T-helper 1 cell (primary cell): ENCODE data around the gene PCCB.
"Not testable (repeated sequence)": the region's sequence is repeated elsewhere in the genome, so short reads cannot be mapped to it uniquely, and the experiment has no call there.

Experiments
- DNase-seq, 5 donors: peaks; one replicate each; pipeline ENCODE4 v3.0.0-alpha.2; 2012 to 2020

PCCB gene

DNA sequence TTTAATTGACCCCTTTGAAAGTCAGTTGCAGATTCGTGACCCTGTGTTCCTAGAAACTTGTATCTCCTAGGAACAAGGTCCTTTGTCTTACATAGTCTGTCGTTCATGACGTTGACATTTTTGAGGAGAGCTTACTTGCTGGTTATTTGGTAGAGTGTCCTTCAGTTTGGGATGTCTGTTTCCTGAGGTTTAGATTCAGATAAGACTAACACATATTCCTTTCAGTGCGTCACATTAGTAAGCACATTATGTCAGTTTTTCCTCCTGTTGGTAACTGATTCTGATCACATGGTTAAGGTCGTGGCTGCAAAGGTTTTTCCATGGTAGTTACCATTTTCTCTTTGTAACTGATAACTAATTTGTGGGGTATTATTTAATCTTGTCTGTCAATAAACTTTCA is 80.8 kb downstream of the PCCB start:
- no peak for DNase-seq

- no peak for DNase-seq
Observed at GRCh38 chr3:136332302-136332701, 82.2 kb downstream of the PCCB start.

- DNase-seq = no peak
Observed at GRCh38 chr3:136332776-136333175, 82.6 kb downstream of the PCCB start.

GRCh38 chr3:136334209-136334608 is 84.1 kb downstream of the PCCB start:
- no peak for DNase-seq

DNA sequence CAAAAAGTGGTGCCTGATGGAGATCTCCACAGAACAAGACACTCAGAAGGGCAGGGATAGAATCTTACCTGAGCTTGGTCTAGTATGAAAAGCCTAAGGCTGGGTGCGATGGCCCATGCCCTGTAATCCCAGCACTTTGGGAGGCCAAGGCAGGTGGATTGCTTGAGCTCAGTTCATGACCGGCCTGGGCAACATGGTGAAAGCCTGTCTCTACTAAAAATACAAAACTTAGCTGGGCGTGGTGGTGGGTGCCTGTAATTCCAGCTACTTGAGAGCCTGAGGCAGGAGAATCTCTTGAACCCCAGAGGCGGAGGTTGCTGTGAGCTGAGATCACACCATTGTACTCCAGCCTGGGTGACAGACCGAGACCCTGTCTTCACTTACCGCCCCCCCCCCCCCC is 84.6 kb downstream of the PCCB start:
- DNase-seq = not testable (repeated sequence)

DNA sequence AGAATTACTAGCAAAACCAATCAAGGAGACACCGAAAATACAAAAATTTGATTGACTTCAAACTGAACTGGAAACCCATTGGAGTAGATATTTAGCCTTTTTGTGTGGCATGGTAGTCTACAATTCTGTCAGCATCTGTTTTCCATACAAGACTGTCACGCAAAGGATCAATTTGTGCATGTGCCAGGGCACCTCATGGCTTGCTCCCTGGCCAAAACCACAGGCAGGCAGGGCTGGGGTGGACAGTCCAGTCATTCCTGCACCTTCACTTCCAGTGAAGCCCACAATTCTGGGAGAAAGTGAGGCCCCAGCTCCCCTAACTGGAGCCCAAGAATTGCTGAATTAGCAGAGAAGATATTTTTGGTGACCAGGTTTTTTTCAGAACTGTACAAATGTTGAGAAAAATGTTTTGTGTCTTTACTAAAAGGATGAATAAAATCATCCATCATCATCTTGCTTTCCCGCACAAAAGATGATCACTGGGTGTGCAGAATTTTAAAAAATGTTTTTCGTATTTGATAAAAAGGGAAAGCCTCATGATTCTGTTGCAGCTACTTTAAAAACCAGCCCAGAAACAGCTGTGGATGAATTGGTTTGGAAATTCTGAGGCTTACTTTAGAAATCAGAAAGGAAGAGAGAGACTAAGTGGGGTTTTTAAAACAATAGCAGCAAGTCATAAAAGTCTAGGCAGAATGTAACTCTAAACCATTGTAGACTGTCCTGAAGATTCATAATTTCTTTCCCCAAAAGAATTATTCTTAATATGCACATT is 86.4 kb downstream of the PCCB start:
- no peak for DNase-seq

GRCh38 chr3:136343446-136343845 is 93.3 kb downstream of the PCCB start:
- DNase-seq = peak in 1 of 5 donors; percentile 9

GRCh38 chr3:136343873-136344555 is 93.9 kb downstream of the PCCB start:
- no peak for DNase-seq

- no peak for DNase-seq
Observed at GRCh38 chr3:136346486-136346885, 96.3 kb downstream of the PCCB start.

GRCh38 chr3:136350132-136350531 is 100.0 kb downstream of the PCCB start:
- no peak for DNase-seq

GRCh38 chr3:136350557-136350956 is 100.4 kb downstream of the PCCB start:
- no peak for DNase-seq

DNA sequence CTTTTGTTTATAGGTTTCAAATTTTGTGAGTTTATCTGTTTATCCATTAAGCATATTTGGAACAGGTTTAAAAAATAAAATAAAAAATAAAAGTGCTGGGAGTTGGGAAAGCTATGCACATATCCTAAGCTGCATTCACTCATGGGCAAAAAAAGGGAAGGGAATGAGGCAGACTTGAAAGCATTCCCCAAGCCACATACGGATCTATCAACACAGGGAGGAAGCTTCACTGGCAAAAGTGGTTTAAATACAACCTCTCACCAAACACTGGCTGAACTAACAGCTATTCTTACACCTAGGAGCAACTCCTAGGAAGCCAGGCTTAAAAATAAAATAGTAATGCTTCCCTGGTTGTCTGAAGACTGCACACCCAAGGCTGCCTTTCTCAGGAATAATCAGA is 101.2 kb downstream of the PCCB start:
- DNase-seq = no peak

DNA sequence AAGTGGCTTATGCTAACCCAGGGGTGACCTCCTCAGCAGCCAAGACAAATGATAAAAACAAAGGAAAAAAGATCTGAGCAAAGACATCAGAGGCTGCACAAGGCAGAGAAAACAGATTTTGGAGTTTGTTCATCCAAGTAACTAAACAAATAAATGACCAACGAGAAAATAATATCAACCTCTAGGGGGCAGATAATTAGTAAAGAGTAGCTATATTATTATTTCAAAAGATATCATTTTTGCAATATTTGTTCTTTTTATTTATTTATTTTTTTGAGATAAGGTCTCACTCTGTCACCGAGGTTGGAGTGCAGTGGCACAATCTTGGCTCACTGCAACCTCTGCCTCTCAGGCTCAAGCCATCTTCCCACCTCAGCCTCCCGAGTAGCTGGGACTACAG is 101.8 kb downstream of the PCCB start:
- DNase-seq = no peak

- peak in 1 of 5 donors; percentile 74 for DNase-seq
Observed at GRCh38 chr3:136353461-136353860, 103.3 kb downstream of the PCCB start.

DNA sequence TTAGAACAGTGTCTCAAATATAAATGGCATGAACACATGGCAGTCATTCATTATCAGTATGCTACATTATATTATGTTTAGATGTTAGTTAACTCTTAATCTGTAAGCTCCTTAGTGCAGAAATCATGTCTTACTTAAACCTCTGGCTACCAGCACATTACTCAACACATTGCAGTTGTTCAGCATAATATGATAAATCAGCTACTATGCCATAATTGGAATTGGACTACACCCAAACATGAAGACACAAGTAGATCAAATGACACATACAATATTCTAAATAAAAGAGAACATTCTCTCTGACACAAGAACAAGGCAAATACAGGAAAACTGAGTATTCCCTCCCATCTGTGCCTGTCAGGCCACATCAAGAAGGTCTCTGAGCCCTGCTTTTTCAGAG is 116.1 kb downstream of the PCCB start:
- DNase-seq = no peak

- DNase-seq = not testable (repeated sequence)
Observed at GRCh38 chr3:136375800-136376199, 125.7 kb downstream of the PCCB start.

GRCh38 chr3:136377508-136377907 is 127.4 kb downstream of the PCCB start:
- DNase-seq = no peak

DNA sequence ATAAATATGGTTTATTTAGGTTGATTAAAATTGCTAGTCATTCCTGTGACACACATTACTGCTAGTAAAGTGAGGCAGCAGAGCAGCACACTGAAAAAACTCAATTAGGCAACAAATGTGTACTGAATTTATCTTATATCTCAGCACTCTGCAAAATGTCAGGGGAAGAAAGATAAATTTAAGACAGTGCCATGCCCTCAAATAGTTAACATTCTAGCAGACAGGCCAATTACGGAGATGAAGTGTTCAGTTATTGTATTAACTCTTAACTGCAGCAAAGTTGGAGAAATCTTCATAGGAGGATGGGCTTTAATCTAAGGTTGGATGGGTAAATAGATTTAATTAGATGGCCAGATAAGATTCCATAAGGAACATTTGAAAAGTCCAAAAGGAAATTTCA is 127.9 kb downstream of the PCCB start:
- DNase-seq = no peak
